MM.1S (cell line): ENCODE measurements around the gene PIP5K1A.
"Not testable (repeated sequence)": the region's sequence is repeated elsewhere in the genome, so short reads cannot be mapped to it uniquely, and the experiment has no call there.

ENCODE experiments used
- DNase-seq: peaks from one replicate; pipeline ENCODE4 v3.0.0-alpha.2; 2015
- H2AFZ ChIP-seq: fragments of 300-600 bp; sonication (generic); 2 replicates; pipeline ENCODE4 v1.6.0; 2016; ENCODE audit warnings: antibody characterized with exemption, low read length
- H3F3A ChIP-seq: fragments of 300-600 bp; sonication (generic); 2 replicates; pipeline ENCODE4 v1.6.1; 2016; ENCODE audit warnings: mild to moderate bottlenecking, antibody characterized with exemption, low read length, moderate library complexity, mixed read lengths; ENCODE audit not compliant: insufficient read depth
- H3K27ac ChIP-seq: fragments of 300-600 bp; sonication (generic); 2 replicates; pipeline ENCODE4 v1.5.1; 2016; ENCODE audit warnings: mild to moderate bottlenecking, low read length
- H3K27me3 ChIP-seq: fragments of 300-600 bp; sonication (generic); replicated peaks from 2 replicates; pipeline ENCODE4 v1.6.0; 2016; ENCODE audit warnings: low read length; ENCODE audit not compliant: insufficient read depth
- H3K36me3 ChIP-seq: fragments of 300-600 bp; sonication (generic); replicated peaks from 2 replicates; pipeline ENCODE4 v1.6.1; 2016; ENCODE audit warnings: mild to moderate bottlenecking, low read length, mixed read lengths; ENCODE audit not compliant: insufficient read depth
- H3K4me1 ChIP-seq: fragments of 300-600 bp; sonication (generic); 2 replicates; pipeline ENCODE4 v1.6.1; 2016; ENCODE audit warnings: low read length, mixed read lengths
- H3K4me2 ChIP-seq: fragments of 300-600 bp; sonication (generic); 2 replicates; pipeline ENCODE4 v1.6.0; 2016; ENCODE audit warnings: low read depth, low read length
- H3K4me3 ChIP-seq: fragments of 300-600 bp; sonication (generic); 2 replicates; pipeline ENCODE4 v1.5.1; 2016; ENCODE audit warnings: low read length, mixed read lengths
- H3K79me2 ChIP-seq: fragments of 300-600 bp; sonication (generic); 2 replicates; pipeline ENCODE4 v1.6.1; 2016; ENCODE audit warnings: mixed run types, low read length, mixed read lengths
- H3K9ac ChIP-seq: fragments of 300-600 bp; sonication (generic); 2 replicates; pipeline ENCODE4 v1.6.1; 2016; ENCODE audit warnings: low read length, mixed read lengths
- H3K9me2 ChIP-seq: fragments of 300-600 bp; sonication (generic); replicated peaks from 2 replicates; pipeline ENCODE4 v1.6.1; 2016; ENCODE audit warnings: mild to moderate bottlenecking, low read length, mixed read lengths; ENCODE audit not compliant: insufficient read depth
- H3K9me3 ChIP-seq: fragments of 300-600 bp; sonication (generic); replicated peaks from 2 replicates; pipeline ENCODE4 v1.6.1; 2016; ENCODE audit warnings: mild to moderate bottlenecking, low read length, mixed read lengths; ENCODE audit not compliant: insufficient read depth
- H4K20me1 ChIP-seq: fragments of 300-600 bp; sonication (generic); 2 replicates; pipeline ENCODE4 v1.6.1; 2016; ENCODE audit warnings: mild to moderate bottlenecking, low read length, moderate library complexity, mixed read lengths; ENCODE audit not compliant: insufficient read depth
- CTCF ChIP-seq: fragments of 300-600 bp; sonication (generic); IDR thresholded peaks from 2 replicates; pipeline ENCODE4 v1.5.1; 2016; ENCODE audit warnings: antibody characterized with exemption, low read length, mixed read lengths
- EZH2 ChIP-seq: fragments of 300-600 bp; sonication (generic); optimal IDR thresholded peaks from 2 replicates; pipeline ENCODE3; 2017; ENCODE audit warnings: low read depth, mild to moderate bottlenecking, antibody characterized with exemption, low read length, mixed read lengths
- EZH2phosphoT487 ChIP-seq: fragments of 300-600 bp; sonication (generic); IDR thresholded peaks from 2 replicates; pipeline ENCODE4 v1.6.1; 2018; ENCODE audit warnings: antibody characterized with exemption, low read length

The PIP5K1A gene

GRCh38 chr1:151196292-151196800 is 2.0 kb upstream of the PIP5K1A start:
- Histone ChIP-seq H3K79me2 (peaks cover 27% of the 10 kb centered on the region), H3K4me1 (peaks cover 9% of the 10 kb centered on the region), H3K4me2 (peak overlapping the region; percentile 54), H3F3A (peaks cover 8% of the 10 kb centered on the region), H3K36me3 (no peaks in the 10 kb centered on the region), H3K9me3 (no peaks in the 10 kb centered on the region), H3K4me3 (peak overlapping the region; percentile 23; the same call in 1 of the 2 replicates), H3K27ac (no peak overlapping the region), H3K9me2 (no peaks in the 10 kb centered on the region), H3K27me3 (peaks cover 28% of the 10 kb centered on the region), H2AFZ (peak overlapping the region; percentile 21), H3K9ac (no peak overlapping the region), H4K20me1 (no peaks in the 10 kb centered on the region; the same call in 1 of the 2 replicates)
- DNase-seq = peak; percentile 91
- TF ChIP-seq EZH2 = no peak
- TF ChIP-seq EZH2phosphoT487 = no peak
- TF ChIP-seq CTCF = peak; percentile 71

GRCh38 chr1:151197863-151198253 is 494 bp upstream of the PIP5K1A start:
- peaks cover 9% of the 10 kb centered on the region for H3K4me1 ChIP-seq
- TF ChIP-seq EZH2 (no peak), CTCF (no peak), EZH2phosphoT487 (no peak)

GRCh38 chr1:151199873-151200581 is 1.7 kb downstream of the PIP5K1A start:
- no peak for DNase-seq
- peaks cover 64% of the 10 kb centered on the region for H3K79me2 ChIP-seq
- no peak for TF ChIP-seq EZH2
- no peak for TF ChIP-seq CTCF
- TF ChIP-seq EZH2phosphoT487 = no peak
- H3K9ac ChIP-seq = peak overlapping the region; percentile 68; the same call in 1 of the 2 replicates
- no peaks in the 10 kb centered on the region for H3K27me3 ChIP-seq
- no peaks in the 10 kb centered on the region; the same call in 1 of the 2 replicates for H4K20me1 ChIP-seq
- H3K9me3 ChIP-seq = no peaks in the 10 kb centered on the region
- H3K36me3 ChIP-seq = 0 out of 2 replicates have a peak, but pooled peaks cover 7% of the 10 kb centered on the region
- peaks cover 9% of the 10 kb centered on the region for H3K4me1 ChIP-seq
- H3K4me3 ChIP-seq = peak overlapping the region; percentile 93
- no peak overlapping the region for H3K27ac ChIP-seq
- H3K4me2 ChIP-seq = peak overlapping the region; percentile 89
- H2AFZ ChIP-seq = no peak overlapping the region
- no peaks in the 10 kb centered on the region for H3K9me2 ChIP-seq
- peaks cover 8% of the 10 kb centered on the region for H3F3A ChIP-seq

More at GRCh38 chr1:151197863-151198253, 494 bp upstream of the PIP5K1A start:
- H3K27me3 ChIP-seq = peaks cover 19% of the 10 kb centered on the region
- peak overlapping the region; percentile 89 for H3K4me2 ChIP-seq
- H3K79me2 ChIP-seq = peaks cover 43% of the 10 kb centered on the region
- H3K9me2 ChIP-seq = no peaks in the 10 kb centered on the region
- H3K4me3 ChIP-seq = peak overlapping the region; percentile 93
- no peaks in the 10 kb centered on the region; the same call in 1 of the 2 replicates for H4K20me1 ChIP-seq
- H3K36me3 ChIP-seq = 0 out of 2 replicates have a peak, but pooled peaks cover 2% of the 10 kb centered on the region
- peak overlapping the region; percentile 68; the same call in 1 of the 2 replicates for H3K9ac ChIP-seq
- peaks cover 8% of the 10 kb centered on the region for H3F3A ChIP-seq
- peak overlapping the region; percentile 89 for H2AFZ ChIP-seq
- peak overlapping the region; percentile 58; the same call in 1 of the 2 replicates for H3K27ac ChIP-seq
- no peaks in the 10 kb centered on the region for H3K9me3 ChIP-seq
- DNase-seq = no peak

GRCh38 chr1:151205381-151205965 is 7.1 kb downstream of the PIP5K1A start:
- not testable (repeated sequence) for H3K27me3 ChIP-seq, H3K4me3 ChIP-seq, H2AFZ ChIP-seq, H3F3A ChIP-seq, H3K27ac ChIP-seq, H3K4me2 ChIP-seq, DNase-seq, H3K9ac ChIP-seq, H3K9me3 ChIP-seq, H4K20me1 ChIP-seq, H3K4me1 ChIP-seq, H3K9me2 ChIP-seq
- Histone ChIP-seq H3K36me3 (0 out of 2 replicates have a peak, but pooled peaks cover 18% of the 10 kb centered on the region), H3K79me2 (peaks cover 86% of the 10 kb centered on the region)
